GM18951 (cell line): Measurements from ENCODE around the gene ZNF638.

Experiments
- POLR2A ChIP-seq: IDR thresholded peaks from 4 replicates; pipeline ENCODE4 v1.6.1; 2011; ENCODE audit warnings: mild to moderate bottlenecking; ENCODE audit not compliant: insufficient read length, insufficient read depth; ENCODE audit errors: extremely low read depth
- in situ Hi-C: fragments of 300-500 bp; cut with MboI; formaldehyde crosslinking; loops from one replicate; pipeline ENCODE4 v1.12.0; 2022; ENCODE audit warnings: low sequenced_read_pairs, mixed read lengths, inconsistent platforms; ENCODE audit not compliant: unreplicated experiment

ZNF638 gene

DNA sequence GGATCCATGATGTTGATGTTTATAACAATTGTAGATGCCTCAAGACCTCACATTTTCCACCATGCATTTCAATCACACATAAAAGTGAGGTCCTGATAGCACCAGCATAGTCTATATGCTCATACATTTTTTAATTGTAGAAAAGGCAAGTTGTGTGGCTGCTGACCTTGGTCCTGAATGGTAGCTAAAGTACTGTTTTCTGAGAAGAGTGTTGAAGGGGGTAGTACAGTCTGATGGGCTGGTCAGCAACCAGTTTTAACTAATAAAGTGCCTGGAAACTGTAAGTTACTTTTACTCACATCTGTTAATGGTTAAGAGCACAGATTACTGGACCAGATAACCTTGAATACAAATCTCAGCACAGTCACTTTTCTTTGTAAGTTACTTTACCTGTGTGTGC, 15.9 kb downstream of the ZNF638 start:
- TF ChIP-seq POLR2A = no peak
- in situ Hi-C loops = no loop called here

DNA sequence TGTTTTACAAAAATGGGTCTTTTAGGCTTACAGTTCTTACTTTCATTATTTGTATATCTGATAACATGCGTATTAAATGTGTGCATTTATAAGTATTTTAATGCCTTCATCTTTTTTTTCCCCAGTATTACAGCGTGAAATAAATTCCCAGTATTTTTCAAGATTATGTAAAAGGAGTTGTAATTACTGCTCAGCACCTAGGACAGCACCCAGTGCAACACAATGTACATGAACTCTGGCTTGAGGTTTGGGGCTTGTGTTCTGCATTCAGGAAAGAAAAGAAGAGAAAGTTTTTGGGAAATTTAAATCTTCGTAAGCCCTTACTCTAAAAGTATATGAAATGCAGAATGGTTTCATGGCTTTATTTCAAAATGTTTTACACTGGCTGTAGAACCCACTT, 16.7 kb downstream of the ZNF638 start:
- in situ Hi-C loops = no loop called here
- no peak for TF ChIP-seq POLR2A

DNA sequence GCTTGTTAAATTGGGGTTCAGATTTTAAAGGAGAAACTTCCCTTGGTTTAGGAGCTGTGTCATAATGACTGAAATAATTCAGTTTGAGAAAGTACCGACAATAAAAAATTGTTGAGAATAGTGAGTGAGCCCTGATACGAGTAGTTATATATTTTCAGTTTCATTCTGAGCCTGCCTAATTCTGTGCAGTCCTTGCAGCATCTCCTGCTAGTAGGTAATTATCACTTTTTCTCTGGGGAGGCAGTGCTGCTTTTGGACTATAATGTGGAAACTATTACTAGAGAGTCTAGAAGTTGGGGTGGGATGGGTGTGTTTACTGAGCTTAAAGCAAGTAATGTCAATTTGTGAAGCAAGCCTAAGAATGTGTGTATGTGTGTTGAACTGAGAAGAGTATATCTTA, 21.7 kb downstream of the ZNF638 start:
- no peak for TF ChIP-seq POLR2A
- in situ Hi-C loops = no loop called here

DNA sequence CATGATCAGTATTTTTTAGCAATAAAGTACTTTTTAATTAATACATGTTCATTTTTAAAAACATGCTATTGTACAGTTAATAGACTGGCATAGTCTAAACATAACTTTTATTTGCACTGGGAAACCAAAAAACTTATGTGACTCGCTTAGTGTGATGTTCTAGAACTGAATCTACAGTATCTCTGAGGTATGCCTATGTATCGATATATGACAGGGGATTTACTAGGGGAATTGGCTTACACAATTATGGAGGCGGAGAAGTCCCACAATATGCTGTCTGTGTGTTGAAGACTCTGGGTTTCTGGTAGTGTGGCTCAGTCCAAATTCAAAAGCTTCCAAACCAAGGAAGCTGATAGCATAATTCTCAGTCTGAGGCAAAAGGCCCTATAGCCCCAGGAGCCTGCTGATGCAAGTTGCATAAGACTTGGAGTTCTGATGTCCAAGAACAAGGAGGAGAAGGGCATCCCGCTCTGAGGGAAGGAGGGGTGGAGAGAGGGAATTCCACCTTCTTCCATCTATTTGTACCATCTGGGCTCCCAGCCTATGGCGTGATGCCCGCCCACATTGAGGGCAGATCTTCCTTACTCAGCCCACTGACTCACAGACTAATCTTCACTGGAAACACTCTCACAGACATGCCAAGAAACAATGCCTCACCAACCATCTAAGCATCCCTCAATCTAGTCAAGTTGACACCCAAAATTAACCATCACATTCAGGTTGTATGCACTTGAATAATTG, 27.5 kb downstream of the ZNF638 start:
- in situ Hi-C loops = no loop called here
- TF ChIP-seq POLR2A = no peak

DNA sequence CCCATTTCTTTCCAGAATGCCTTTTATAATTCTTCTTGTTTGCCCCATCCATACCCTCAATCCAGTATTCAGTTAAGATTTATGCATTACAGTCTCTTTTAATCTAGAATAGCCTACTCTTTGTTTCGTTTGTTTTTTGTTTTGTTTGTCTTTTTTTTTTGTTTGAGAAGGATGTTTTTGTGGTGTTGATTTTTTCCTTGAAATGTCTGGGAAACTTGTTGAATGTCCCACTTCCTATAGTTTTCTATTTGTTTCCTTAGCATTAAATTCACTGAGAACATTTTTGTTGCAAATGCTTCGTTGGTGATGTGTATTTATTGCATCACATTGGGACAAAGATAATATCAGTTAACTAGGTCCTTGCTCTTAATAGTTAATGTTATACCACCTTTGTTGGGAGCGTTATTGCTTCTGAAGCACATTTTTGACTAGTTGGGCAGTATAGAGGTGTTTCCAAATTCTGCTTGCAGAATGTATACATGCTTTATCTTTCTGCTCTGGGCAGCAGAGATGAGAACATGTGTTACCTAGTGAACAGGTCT, 28.9 kb downstream of the ZNF638 start:
- TF ChIP-seq POLR2A = no peak
- in situ Hi-C loops = no loop called here

DNA sequence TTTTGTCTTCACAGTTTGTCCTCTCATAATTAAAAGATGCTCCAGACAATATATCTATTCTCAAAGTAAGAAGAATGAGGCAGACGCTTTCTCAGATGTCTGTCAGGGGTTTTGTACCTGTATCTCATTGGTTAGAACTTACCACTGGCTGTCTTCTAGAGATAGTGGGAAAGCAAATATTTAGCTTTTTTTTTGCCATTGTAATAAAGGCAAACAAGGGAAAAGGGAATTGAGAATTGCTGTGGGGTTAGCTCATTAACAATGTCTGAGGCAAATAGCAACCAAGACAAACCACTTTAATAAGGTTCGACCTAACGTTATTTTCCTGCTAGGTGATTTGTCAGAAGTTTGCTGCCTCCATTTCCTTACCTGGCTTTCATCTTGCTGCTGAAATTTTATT, 30.0 kb downstream of the ZNF638 start:
- no peak for TF ChIP-seq POLR2A
- in situ Hi-C loops = no loop called here

DNA sequence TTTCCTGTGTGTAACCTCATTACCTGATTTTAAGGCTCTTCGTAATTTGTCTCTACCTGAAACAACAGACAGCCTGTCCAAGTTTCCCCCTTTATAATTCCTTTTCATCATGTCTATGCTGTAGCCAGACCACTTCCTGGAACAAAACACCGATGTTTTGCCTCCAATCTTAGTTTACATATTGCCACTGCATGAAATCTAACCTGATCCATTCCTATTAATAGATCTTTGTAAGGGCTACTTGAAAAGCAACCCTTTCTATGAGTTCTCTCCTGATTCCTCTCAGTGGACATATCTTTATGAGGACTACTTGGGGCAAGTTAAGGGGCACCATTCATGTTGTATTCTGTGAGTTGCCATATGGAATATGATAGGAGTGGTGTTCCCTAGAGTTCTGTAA, 30.9 kb downstream of the ZNF638 start:
- no peak for TF ChIP-seq POLR2A
- in situ Hi-C loops = no loop called here

DNA sequence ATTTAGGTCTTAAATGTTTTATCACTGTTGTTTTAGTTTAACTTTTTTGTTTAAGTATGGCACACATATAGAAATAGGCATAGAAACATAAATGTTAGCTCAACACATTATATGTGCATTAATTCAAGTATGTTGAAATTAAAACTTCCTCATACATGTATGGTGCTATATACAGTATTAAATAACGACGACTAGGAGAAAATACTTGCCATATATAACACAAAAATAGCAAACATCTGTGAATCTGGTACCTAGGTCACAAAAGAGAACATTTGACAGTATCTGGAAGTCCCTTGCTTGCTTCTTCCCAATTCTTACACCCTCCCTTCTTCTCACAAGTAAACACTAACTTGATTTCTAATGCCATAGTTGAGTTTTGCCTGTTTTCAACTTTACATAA, 38.4 kb downstream of the ZNF638 start:
- TF ChIP-seq POLR2A = no peak
- in situ Hi-C loops = no loop called here

DNA sequence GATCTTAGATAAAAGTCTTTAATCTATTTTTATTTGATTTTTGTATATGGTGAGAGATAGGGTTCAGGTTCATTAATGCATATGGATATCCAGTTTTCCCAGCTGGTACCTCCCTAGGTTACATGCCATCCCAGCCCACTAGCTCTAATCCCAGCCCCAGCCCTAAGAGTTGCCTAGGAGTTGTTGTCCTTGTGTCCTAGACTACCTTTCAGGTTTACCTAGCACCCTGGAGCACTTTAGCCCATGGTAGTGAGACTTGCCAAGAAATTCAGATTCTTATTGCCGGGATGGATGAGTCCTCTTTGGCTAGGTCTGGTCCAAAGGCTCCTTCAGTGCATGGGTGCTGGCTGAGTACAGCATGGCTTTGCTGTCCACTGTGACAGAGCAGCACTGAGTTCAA, 40.5 kb downstream of the ZNF638 start:
- in situ Hi-C loops = no loop called here
- no peak for TF ChIP-seq POLR2A

DNA sequence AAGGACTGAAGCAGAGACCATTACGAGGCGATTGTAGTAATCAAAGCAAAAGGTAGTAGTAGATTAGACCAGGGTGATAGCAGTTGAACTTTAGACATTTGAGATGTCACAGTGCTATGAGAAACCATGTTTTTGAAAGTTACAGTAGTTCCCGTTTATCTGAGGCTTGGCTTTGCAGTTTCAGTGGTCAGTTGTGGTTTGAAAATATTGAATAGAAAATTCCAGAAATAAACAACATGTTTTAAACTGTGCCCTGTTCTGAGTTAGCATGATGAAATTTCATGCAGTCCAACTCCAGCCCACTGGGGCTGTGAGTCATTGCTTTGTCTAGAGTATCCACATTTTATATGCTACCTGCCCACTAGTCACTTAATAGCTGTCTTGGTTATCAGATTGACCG, 47.5 kb downstream of the ZNF638 start:
- TF ChIP-seq POLR2A = no peak
- in situ Hi-C loops = no loop called here

DNA sequence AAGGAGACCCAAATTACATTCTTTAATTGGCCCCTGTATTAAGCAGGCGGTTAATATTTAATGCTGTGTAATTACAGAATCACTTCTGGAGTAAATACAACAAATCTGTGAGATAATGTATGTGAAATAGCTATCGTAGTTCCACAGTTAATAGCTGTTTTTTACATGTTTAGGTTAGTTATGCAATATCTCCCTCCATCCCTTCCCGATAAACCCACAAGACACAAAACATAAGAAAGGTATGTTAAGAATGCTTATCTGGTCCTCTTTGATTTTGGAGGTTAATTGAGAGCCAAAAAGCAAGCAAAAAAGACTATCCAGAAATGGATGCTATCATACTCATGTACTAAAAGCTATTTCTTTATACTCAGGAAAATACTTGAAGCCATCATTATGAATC, 49.1 kb downstream of the ZNF638 start:
- in situ Hi-C loops = no loop called here
- TF ChIP-seq POLR2A = no peak

DNA sequence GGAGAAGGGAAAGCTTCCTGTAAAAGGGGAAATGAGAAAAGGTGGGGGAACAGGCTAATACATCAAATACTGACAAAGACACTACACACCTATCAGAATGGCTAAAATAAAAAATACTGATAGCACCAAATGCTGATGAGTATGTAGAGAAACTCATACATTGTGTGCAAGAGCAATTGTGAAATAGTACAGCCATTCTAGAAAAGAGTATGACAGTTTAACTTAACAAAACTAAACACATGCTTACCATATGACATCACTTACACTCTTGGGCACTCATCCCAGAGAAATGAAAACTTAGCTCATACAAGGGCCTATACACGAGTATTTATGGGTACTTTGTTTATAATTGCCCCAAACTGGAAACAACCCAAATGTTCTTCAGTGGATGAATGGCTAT, 53.4 kb downstream of the ZNF638 start:
- in situ Hi-C loops = no loop called here
- no peak for TF ChIP-seq POLR2A

DNA sequence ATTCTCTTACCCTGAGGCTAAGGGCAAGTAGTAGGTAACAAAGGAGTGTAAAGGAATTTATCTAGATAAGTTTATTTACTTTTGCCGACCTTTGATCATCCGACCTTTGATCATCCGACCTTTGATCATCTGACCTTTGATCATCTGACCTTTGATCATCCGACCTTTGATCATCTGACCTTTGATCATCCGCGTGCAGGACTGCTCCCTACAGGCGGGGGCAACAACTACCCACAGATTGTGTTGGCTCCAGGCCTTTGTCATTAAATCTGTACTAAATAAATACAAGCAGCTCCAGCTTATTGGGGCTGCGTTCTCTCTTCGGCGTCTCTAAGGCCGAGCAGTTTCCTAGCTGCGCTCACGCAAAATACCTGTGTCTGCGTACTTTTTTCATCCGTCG, 56.6 kb downstream of the ZNF638 start:
- TF ChIP-seq POLR2A = no peak
- in situ Hi-C loops = no loop called here

DNA sequence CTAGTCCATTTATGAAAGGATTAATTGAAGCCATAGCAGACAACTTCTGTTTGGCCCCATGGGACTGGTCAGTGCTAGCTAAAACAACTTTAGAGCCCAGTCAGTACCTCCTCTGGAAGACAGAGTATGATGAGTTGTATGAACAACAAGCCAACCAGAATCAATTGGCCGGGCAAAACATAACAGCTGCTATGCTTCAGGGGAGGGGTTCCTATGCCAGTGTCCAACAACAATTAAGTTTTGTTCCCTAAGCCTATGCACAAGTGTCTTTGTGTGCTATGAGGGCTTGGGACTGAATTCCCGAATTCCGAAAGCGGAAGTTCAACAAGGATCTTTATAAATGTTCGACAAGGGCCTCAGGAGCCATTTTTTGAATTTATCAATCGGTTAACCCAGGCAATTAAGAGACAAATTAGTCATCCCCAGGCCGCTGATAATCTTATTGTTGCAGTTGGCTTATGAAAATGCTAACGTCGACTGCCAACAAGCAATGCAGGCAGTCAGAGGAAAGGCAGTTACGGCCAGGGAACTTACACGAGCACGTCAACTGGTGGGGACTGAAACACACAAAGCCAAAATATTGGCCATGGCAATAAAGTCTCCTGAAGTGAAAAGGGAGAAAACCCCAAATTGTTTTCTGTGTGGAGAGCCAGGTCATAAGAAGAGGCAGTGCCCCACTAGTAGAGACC, 57.9 kb downstream of the ZNF638 start:
- in situ Hi-C loops = no loop called here
- no peak for TF ChIP-seq POLR2A

DNA sequence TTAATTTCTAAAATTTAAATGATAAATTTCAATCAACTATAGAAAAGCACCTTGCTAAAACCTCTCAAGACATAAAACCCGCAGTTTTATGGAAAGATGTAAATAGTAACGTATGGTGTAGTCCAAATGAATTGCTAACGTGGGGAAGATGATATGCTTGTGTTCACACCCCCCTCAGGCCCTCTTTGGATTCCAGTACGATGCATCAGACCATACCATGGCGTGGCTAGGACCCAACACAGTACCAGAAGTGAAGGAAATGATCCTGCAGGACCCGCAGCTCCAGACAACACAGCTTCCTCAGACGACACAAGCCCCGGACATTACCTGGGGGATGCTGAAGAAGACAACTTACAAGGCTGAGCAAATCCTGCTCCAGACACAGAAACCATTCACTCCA, 61.6 kb downstream of the ZNF638 start:
- no peak for TF ChIP-seq POLR2A
- in situ Hi-C loops = no loop called here

DNA sequence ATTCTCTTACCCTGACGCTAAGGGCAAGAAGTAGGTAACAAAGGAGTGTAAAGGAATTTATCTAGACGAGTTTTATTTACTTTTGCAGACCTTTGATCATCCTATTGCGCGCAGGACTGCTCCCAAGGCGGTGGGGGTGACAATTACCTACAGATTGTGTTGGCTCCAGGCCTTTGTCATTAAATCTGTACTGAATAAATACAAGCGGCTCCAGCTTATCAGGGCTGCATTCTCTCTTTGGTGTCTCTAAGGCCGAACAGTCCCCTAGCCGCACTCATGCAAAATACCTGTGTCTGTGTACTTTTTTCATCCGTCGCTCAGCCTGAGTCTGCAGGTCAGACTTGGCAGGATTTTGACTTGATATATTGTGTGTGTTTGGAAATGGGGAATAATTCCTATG, 63.9 kb downstream of the ZNF638 start:
- in situ Hi-C loops = no loop called here
- no peak for TF ChIP-seq POLR2A
